ENCODE results near the gene SNX32. TPM values are rescaled to one million over a fixed set of nuclear protein-coding genes. Genes with fewer than 3 reads are reported as not detected.
A peak's percentile ranks its signal among the peaks of the same experiment; 100 is the strongest.

SNX32 gene
- total and polyA plus RNA-seq, 2 of the 13 experiments (the other 11 are each of a cell fraction or from before 2014, with no cell fraction given) = 0.09 to 0.34 TPM

DNA sequence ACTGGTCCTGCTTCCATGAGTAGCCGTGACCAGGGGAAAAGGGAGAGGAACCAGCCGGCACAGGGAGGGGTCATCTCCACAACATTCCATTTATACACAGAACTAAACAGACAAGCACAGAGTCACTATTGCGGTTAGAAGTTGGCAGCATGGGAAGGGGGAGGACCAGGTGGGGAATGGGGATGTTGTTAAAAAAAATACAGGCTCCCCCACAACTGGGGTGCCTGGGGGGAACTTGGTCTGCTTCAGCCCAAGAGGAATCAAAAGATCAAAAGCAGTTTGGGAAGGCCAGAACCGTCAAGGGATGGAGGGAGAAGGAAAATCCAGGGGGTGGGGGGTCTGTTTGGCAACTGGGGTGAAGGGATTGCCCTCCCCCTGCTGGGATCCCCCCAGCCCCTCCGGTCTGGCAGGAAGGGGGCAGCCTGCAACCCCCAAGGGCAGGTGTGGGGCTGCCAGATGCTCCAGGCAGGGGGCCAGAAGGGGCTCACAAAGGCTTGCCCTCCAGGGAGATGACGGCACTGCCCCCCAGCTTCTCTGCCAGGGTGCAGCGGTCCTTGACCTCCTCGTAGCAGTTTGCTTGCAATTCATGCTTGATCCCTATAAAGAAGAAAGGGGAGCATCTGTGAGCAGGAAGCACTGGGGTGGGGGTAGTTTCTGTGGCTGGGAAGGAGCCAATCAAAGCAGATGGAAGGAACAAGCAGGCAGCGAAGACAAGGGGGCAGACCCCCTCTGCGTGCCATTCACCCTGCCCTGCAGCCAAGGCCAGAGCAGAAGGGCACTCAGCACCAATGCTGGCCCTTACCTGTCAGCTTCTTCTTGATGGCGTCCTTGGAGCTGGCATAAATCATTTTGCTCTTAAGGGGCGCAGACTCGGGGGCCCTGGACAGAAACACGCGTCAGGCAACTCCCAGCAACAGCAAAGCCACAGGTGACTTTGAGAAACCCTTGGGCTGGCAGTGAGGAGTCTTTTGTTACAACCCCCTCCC, 21.4 kb downstream of the SNX32 start:
- POLR2A ChIA-PET = interaction anchor here (1.0 to 1.3 kb wide), 5 partner anchors 14 to 202 kb away, joined by 3 to 6 read pairs (median 3); partner anchors contain the start of gene FIBP
- 88% methylated on average over 14 of the region's 15 CpGs for WGBS (ENCODE audit: low lambda C conversion rate)
- Histone ChIP-seq H4K20me1 (ENCODE audit: insufficient read depth, low read length) (peaks cover 50% of the 10 kb centered on the region), H3K4me1 (ENCODE audit: insufficient read depth, low read length) (peaks cover 59% of the 10 kb centered on the region), H3K4me2 (ENCODE audit: low read depth, low read length) (peak overlapping the region; percentile 10; the same call in 1 of the 2 replicates), H3K27ac (ENCODE audit: extremely low read length, insufficient read depth, low read length) (no peak overlapping the region), H3K9ac (ENCODE audit: insufficient read depth, low read depth, low read length) (no peak overlapping the region), H3K4me3 (replicated peaks in 1 of 3; ENCODE audit: insufficient read depth in 1 of 3, low read depth in 2 of 3, low read length in 3 of 3) (no peak overlapping the region), H3K36me3 (replicated peaks in 1 of 2; ENCODE audit: control insufficient read depth in 1 of 2, insufficient read depth in 2 of 2, low read length in 2 of 2) (peaks cover 14 to 34% of the 10 kb centered on the region in 2 experiments), H3K27me3 (ENCODE audit: control insufficient read depth in 1 of 2, insufficient read depth in 2 of 2, low read length in 2 of 2) (no peaks in the 10 kb centered on the region; a peak in 1 of 5 replicates), H3K79me2 (ENCODE audit: insufficient read depth, low read length) (peaks cover 22% of the 10 kb centered on the region), H3K9me3 (ENCODE audit: low read length) (0 out of 2 replicates have a peak, but pooled peaks cover 4% of the 10 kb centered on the region), H2AFZ (ENCODE audit: low read length) (no peak overlapping the region)
- no peak for ATAC-seq
- in situ Hi-C loops (cut with HindIII; ENCODE audit: extremely low pct_ligation_motif_present, low pct_unique_long_range_greater_than_20kb) = loop anchor here (10.0 kb wide), 1 partner anchor 300 kb away; the partner anchor contains the start of gene LTBP3
- TSS peak; percentile 61 for BruUV-seq (replicated peaks)
- TF ChIP-seq AGO2 (optimal IDR thresholded peaks at IDR 0.05; ENCODE audit: low read depth, low read length) = peak; percentile 29
- TF ChIP-seq, protein P1, sequence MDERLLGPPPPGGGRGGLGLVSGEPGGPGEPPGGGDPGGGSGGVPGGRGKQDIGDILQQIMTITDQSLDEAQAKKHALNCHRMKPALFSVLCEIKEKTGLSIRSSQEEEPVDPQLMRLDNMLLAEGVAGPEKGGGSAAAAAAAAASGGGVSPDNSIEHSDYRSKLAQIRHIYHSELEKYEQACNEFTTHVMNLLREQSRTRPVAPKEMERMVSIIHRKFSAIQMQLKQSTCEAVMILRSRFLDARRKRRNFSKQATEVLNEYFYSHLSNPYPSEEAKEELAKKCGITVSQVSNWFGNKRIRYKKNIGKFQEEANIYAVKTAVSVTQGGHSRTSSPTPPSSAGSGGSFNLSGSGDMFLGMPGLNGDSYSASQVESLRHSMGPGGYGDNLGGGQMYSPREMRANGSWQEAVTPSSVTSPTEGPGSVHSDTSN (CRISPR knock-in tag; IDR thresholded peaks at IDR 0.05) = no peak
- TF ChIP-seq, protein P2, sequence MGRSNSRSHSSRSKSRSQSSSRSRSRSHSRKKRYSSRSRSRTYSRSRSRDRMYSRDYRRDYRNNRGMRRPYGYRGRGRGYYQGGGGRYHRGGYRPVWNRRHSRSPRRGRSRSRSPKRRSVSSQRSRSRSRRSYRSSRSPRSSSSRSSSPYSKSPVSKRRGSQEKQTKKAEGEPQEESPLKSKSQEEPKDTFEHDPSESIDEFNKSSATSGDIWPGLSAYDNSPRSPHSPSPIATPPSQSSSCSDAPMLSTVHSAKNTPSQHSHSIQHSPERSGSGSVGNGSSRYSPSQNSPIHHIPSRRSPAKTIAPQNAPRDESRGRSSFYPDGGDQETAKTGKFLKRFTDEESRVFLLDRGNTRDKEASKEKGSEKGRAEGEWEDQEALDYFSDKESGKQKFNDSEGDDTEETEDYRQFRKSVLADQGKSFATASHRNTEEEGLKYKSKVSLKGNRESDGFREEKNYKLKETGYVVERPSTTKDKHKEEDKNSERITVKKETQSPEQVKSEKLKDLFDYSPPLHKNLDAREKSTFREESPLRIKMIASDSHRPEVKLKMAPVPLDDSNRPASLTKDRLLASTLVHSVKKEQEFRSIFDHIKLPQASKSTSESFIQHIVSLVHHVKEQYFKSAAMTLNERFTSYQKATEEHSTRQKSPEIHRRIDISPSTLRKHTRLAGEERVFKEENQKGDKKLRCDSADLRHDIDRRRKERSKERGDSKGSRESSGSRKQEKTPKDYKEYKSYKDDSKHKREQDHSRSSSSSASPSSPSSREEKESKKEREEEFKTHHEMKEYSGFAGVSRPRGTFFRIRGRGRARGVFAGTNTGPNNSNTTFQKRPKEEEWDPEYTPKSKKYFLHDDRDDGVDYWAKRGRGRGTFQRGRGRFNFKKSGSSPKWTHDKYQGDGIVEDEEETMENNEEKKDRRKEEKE (IDR thresholded peaks at IDR 0.05) = no peak
- peak; percentile 37 for TF ChIP-seq HNRNPK (IDR thresholded peaks at IDR 0.05; ENCODE audit: low read depth, low read length, poor library complexity, severe bottlenecking)
- no peak for TF ChIP-seq RERE (CRISPR knock-in tag; IDR thresholded peaks at IDR 0.05; ENCODE audit: low read depth)
- TF ChIP-seq, protein P3, sequence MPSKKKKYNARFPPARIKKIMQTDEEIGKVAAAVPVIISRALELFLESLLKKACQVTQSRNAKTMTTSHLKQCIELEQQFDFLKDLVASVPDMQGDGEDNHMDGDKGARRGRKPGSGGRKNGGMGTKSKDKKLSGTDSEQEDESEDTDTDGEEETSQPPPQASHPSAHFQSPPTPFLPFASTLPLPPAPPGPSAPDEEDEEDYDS (CRISPR knock-in tag; IDR thresholded peaks at IDR 0.05) = no peak
- TF ChIP-seq RBM22 (optimal IDR thresholded peaks at IDR 0.05; ENCODE audit: low read length) = peak; percentile 29
- TF ChIP-seq SMARCC2 (IDR thresholded peaks at IDR 0.05) = no peak
- FAIRE-seq = no peak
- CTCF ChIA-PET (ENCODE audit: low intra/inter-chr PET ratio, low total read pairs) = no interaction called here
- intact Hi-C loops (cut with micrococcal nuclease; ENCODE audit: unreplicated experiment) = no loop called here
- DNase-seq (ENCODE audit: low spot score) = no peak
